NOMO-1 treated with dmso at 0.1 percent for 144 hours (cell line): ENCODE results near the gene SPAG16.
"Not testable (repeated sequence)": the region's sequence is repeated elsewhere in the genome, so short reads cannot be mapped to it uniquely, and the experiment has no call there.

ENCODE experiments used
- DNase-seq: peaks from one replicate; lab custom pipeline; 2025; ENCODE audit not compliant: unreplicated experiment; lab: John Stamatoyannopoulos, UW

Gene SPAG16

GRCh38 chr2:213407027-213407426, 122.8 kb downstream of the SPAG16 start:
- not testable (repeated sequence) for DNase-seq

DNA sequence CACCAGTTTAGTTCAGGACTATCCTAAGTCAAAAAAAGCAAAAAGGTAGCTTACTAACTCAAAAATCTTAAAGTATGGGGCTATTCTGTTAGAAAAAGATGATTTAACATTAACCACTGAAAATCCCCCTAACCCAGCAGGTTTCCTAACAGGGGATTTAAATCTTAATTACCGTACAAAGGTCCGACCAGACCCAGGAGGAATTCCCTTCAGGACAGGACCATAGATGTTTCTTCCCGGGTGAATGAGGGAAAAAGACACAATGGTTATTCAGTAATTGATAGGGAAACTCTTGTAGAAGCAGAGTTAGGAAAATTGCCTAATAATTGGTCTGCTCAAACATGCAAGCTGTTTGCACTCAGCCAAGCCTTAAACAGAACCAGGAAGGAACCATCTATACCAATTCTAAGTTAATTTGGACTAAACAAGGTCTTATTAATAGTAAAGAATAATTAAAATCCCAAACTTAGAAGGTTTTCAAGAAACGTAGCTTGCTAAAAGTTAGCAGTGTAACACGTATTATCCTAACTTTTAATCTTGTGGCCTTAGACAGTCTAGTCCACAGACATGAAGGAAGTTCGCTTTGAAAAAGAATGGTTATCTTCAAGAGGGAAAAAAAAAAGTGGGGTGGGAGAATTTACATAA, 124.3 kb downstream of the SPAG16 start:
- not testable (repeated sequence) for DNase-seq

DNA sequence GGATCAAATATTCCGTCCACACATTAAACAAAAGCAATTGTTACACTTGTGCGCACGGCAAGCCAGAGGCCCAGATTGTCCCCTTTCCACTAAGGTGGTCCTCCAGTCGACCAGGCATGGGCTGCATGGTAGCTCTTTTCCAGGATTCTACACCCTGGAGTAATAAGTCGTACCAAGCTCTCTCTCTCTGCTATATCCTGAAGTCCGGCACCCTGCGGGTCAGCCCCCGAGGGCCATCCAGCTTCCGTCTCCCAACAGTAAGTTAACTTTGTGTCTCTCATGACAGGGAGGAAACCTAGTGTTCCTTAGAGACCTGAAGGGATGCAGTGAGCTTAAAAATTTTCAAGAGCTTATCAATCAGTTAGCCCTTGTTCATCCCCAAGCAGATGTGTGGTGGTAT, 126.4 kb downstream of the SPAG16 start:
- not testable (repeated sequence) for DNase-seq

DNA sequence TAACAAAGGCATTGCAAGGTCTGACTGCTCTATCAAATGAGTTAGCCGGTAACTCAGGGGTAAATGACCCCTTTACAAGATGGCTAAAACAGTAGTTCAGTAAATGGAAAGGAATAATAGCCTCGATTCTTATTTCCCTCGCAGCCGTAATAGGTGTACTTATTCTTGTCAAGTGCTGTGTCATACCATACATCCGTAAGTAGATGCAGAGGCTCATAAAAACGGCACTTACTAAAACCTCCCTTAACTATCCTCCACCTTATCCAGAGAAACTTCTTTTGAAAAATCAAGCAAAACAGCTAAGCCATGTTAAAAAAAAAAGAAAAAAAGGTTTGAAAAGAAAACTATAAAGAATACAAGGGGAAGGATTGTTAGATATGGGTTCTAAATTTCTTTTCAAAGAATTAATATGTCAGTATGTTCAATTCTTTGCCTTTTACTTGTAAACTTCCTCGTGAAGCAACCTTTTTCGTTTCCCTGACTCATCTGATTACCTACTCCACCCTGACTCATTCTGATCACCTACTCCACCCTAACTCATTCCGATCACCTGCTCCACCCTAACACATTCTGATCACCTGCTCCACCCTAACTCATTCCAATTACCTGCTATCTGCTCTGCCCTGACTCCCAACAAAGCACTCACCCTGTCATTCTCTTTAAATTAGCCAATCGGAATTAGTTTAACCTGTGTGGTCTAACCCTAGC, 127.5 kb downstream of the SPAG16 start:
- no peak for DNase-seq

DNA sequence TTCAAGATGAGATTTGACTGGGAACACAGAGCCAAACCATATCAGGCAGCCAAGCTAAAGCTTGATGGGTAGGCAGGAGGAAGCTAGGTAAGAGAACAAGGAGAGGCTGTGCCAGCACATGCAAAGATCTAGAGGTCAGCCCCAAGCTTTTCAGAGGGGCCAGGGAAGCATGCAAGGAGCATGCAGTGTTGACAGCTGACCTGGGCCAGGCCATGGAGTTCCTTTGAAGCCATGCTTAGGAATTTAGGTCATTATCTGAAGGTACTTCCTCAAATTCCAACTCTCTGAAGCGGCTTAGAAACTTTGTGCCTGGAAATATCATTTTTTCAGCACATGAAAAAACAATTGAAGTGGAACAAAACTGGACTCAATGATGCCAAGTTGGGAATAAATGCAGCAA, 130.8 kb downstream of the SPAG16 start:
- DNase-seq, result no peak

DNA sequence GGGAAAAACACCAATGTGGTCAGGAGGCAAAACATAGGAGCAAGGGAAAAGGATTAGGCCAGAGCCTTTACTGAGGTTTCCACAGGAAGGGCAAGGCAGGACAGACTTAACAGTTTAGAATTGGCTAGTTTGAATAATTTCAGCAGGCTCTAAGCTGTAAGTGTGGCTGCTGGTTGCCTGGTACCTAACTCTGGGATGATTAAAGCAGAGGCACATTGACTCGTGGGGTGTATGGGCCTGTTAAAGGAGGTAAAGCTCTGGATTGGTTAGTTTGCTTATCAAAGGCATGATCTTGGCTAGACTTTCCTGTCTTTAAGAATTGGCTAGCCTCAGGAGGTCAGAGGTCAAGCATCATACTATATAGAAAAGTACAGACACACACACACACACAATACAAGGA, 132.6 kb downstream of the SPAG16 start:
- DNase-seq, result no peak

DNA sequence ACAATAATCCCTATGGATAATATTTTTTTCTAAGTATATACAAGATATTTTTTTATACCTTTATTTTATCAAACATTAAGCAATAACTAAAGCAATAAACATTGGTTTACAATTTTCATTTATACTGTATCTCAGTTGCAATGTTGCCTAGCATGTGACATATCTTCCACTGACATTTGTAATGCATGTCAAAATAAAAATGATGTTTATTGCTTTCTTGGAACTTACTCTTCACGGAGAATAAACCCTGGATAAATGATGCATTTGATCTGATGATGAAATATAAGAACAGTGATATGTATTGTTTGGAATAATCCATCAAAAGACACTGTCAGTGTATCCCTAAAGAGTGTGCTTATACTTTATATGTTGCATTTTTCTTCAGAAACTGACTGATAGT, 135.7 kb downstream of the SPAG16 start:
- no peak for DNase-seq

- no peak for DNase-seq
These were observed 136.6 kb downstream of the SPAG16 start for GRCh38 chr2:213420828-213421385.

- no peak for DNase-seq
These were observed 137.9 kb downstream of the SPAG16 start for GRCh38 chr2:213422211-213422610.

GRCh38 chr2:213425618-213426017, 141.4 kb downstream of the SPAG16 start:
- DNase-seq, result no peak

DNA sequence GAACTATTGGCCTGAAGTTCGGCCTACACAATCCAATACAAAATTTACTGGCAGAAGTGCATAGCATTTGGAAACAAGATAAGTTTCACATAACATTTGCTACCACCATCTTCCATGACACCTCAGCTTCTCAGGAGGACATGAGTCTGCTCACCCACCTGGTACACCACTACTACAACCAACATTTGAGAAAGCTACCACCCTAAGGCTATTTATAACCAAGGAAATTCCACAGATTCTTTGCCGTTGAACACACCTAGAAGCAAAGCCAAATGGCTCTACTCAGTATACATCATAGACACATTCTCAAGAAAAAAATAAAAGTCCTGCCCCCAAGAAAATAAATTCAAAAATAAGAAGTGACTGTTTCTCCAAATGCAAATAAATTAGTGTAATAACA, 145.3 kb downstream of the SPAG16 start:
- no peak for DNase-seq

DNA sequence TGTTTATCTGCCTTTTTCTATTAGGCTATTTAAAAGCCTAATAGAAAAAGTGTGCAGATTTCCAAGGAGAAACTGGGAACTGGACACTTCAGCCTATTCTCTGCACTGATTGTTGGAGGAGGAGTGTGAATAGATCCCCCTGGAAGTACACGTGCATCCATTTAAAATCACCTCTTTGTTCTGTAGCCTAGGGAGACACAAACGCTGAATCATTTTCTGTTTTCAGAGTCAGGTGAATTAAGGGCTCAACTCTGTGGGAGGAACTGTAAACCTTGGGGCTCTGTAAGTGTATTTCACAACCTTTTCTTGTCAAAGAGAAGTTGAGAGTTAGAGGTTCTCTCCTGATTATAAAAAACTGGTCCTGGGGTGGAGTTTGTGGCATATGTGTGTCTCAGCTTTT, 159.7 kb downstream of the SPAG16 start:
- DNase-seq, result no peak

- DNase-seq, result no peak
These were observed 167.4 kb downstream of the SPAG16 start for GRCh38 chr2:213451542-213452239.

DNA sequence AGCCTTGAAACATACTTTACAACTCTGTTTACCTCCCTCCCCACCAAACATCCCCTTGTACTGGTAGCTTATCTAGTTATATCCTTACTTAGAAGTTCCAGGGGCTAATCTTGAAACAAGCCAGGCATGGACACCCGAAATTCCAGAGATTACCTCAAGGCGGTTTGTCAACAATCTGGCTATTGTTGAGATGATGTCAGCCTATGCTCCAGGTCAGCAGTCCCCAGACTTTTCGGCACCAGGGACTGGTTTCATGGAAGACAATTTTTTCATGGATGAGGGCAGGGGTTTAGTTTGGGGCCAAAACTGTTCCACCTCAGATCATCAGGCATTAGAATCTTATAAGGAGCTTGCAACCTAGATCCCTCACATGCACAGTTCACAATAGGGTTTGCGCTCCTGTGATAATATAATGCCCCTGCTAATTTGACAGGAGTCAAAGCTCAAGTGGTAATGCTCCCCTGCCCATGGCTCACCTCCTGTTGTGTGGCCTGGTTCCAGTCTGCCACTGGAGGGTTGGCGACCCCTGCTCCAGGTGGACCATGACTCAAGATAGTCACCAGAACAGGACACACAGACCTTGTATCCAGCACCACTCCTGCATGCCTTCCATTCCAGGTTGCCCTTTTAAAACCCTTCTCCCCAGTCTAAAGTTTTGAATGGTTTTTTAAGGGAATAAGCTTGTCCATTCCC, 171.2 kb downstream of the SPAG16 start:
- no peak for DNase-seq

DNA sequence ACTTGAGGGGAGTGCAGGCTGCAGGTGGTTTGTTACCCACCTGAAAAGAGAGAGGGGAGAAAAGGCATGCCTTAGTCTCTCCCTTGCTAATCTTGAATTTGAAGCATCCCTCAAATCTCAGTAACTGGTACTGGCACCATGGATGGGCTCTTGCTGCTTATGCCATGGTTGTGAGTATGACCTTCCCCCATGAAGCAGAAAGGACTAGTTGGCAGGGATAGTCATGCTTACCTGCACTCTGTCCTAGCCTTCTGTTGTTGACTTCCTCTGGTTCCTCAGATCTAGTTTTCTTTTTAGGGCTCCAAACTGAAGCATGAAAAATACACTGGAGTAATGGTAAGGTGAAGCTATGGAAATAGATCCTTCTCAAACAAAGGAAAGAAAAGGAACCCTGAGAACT, 191.2 kb downstream of the SPAG16 start:
- no peak for DNase-seq

DNA sequence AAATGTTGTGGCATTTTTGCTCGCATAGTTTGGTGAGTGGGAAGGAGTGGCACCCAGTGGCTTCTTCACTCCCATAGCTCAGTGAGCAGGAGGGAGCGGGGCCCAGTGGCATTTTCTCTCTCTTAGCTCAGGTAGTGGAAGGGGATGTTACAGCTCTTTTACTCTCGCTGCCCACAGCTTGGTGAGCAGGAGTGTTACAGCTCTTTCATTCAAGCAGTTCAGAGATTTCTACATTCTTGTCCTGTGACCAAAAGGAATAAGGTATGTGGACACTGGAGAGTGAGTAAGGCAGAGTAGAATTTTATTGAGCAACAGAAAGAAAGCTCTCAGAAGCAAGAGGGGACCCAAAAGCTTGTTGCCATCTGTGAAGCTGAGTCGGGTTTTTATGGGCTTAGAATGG, 192.4 kb downstream of the SPAG16 start:
- DNase-seq, result no peak

DNA sequence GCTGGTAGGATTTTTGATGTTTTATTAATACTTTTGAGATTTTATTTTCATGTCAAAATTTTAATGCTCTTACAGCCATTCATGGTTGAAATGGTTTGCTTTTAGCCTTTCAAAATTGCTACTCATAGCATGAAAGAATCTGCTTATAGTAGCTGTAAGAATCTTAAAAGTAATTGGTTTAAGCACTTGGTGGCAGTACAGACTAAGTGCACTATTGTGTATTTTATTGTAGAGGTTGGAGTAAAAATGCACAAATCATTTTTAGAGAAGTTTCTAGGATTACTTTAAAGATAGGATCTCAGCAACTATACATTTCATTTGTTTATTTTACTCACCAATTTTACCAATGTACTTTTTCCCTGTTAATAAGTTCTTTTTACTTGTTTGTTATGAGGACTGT, 205.8 kb downstream of the SPAG16 start:
- no peak for DNase-seq

DNA sequence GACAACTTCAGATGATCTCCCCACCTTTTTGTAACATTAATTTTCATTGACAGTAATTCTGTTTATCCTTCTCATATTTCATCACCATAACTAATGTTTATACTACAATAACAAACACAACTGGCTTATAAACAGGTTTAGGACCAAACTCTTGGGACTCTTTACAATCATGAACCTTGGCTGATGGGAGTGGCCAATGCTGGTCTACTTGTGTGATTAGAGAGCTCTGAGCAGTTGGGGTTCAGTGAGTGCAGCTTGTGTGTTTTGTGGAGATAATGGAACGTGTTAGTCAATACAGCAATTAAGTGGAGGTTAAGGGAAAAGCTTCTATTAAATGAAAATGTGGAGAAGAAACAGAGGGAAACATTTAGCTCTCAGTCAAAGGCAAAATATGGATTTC, 207.1 kb downstream of the SPAG16 start:
- DNase-seq, result no peak

DNA sequence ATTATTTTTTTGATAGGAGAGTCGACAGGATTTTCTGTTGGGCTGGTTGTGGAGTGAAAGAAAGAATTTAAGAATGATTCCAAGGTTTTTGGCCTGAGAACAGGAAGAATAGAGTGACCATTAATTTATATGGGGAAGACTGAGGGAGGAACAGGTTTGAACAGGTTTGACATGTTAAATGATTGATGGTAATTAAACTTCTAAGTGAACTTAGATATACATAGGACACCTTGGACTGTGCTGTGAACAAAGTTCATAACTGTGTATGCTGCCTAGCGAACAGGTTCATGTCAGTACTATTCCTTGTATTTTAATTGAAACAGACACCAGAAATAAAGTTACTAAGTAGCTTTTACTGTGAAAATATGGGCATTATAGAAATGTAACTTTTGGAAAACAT, 212.0 kb downstream of the SPAG16 start:
- no peak for DNase-seq

GRCh38 chr2:213500881-213501280, 216.6 kb downstream of the SPAG16 start:
- DNase-seq, result no peak

DNA sequence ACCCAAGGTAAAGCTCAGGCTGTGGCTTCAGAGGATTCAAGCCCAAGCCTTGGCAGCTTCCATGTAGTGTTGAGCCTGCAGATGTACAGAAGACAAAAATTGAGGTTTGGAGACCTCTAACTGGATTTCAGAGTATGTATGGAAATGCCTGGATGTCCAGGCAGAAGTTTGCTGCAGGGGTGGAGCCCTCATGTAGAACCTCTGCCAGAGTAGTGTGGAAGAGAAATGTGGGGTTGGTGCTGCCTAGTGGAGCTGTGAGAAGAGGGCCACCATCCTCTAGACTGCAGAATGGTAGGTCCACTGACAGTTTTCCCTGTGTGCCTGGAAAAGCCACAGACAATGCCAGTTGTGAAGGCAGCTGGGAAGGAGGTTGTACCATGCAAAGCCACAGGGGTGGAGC, 239.9 kb downstream of the SPAG16 start:
- no peak for DNase-seq
